SK-N-MC (cell line): ENCODE results near the gene SOX10.

ENCODE experiments used
- EZH2 ChIP-seq: fragments of 200-600 bp; sonication (generic); IDR thresholded peaks from one replicate; pipeline ENCODE4 v1.6.1; 2017; ENCODE audit warnings: antibody characterized with exemption
- FOXP2 ChIP-seq: optimal IDR thresholded peaks from 2 replicates; pipeline ENCODE3; 2011; ENCODE audit warnings: mild to moderate bottlenecking, moderate library complexity; ENCODE audit not compliant: insufficient read depth; ENCODE audit errors: extremely low read length, control extremely low read depth
- POLR2AphosphoS5 ChIP-seq: IDR thresholded peaks from 2 replicates; pipeline ENCODE4 v1.6.1; 2012; ENCODE audit warnings: mild to moderate bottlenecking, low read depth, low read length, borderline replicate concordance

GRCh38 chr22:38023045-38023444, 38.7 kb upstream of the SOX10 start:
- no peak for TF ChIP-seq POLR2AphosphoS5
- TF ChIP-seq EZH2 = no peak
- no peak for TF ChIP-seq FOXP2
